Gastrocnemius medialis (tissue), 4 donors: ENCODE measurements around the gene ABCA13.

Experiments used
- POLR2A ChIP-seq, 2 donors: fragments of 450-650 bp; IDR thresholded peaks; one replicate each; pipeline ENCODE4 v1.6.1; 2017; ENCODE audit warnings: antibody characterized with exemption in 2 of 2, mild to moderate bottlenecking in 2 of 2, moderate library complexity in 2 of 2
- TF ChIP-seq, protein P1 (sequence below), 5 experiments: fragments of 450-650 bp in 3 of 5; fragments of 200-600 bp in 2 of 5; sonication (generic) in 2 of 5; IDR thresholded peaks in 4 of 5; conservative IDR thresholded peaks in 1 of 5; 1 replicate in 4 of 5; 2 replicates in 1 of 5; pipeline ENCODE4 v1.5.1; 2016 to 2019; ENCODE audit warnings: antibody characterized with exemption in 5 of 5, mild to moderate bottlenecking in 3 of 5, moderate library complexity in 3 of 5

DNA sequence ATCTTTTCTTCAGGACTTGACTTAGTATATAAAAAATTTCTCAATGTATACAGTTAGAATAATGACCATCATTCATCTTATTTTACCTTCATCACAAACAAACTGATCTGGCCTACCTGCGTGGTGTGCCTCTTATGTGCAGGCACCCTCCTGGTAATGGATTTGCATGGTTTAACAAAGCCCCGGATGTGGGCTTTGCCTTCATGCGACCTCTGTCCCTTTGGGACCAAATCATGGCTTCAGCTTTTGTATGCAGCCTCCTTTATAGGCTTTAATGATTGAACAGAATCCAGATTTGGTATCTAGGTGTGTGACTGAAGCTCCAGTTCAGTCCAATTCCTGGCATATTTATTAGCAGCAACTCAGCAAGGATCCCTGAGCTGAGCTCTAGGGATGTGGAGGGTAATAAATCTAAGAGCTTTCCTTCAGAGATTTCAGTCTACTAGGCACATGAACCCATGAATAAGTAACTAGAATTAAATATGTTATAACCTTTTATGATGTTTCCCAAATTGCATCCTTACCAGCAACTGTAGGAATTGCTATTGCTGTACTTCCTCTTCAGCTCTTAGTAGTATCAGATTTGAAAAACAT is 256.9 kb downstream of the ABCA13 start:
- TF ChIP-seq, protein P1, sequence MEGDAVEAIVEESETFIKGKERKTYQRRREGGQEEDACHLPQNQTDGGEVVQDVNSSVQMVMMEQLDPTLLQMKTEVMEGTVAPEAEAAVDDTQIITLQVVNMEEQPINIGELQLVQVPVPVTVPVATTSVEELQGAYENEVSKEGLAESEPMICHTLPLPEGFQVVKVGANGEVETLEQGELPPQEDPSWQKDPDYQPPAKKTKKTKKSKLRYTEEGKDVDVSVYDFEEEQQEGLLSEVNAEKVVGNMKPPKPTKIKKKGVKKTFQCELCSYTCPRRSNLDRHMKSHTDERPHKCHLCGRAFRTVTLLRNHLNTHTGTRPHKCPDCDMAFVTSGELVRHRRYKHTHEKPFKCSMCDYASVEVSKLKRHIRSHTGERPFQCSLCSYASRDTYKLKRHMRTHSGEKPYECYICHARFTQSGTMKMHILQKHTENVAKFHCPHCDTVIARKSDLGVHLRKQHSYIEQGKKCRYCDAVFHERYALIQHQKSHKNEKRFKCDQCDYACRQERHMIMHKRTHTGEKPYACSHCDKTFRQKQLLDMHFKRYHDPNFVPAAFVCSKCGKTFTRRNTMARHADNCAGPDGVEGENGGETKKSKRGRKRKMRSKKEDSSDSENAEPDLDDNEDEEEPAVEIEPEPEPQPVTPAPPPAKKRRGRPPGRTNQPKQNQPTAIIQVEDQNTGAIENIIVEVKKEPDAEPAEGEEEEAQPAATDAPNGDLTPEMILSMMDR (IDR thresholded peaks at IDR 0.05 in 4 of 5, conservative IDR thresholded peaks at IDR 0.05 in 1 of 5) = no peak
- no peak for TF ChIP-seq POLR2A (IDR thresholded peaks at IDR 0.05)
